ENCODE measurements around the gene PTPRF. TPM values are rescaled to one million over a fixed set of nuclear protein-coding genes. Genes with fewer than 3 reads are reported as not detected.
A peak's percentile ranks its signal among the peaks of the same experiment; 100 is the strongest.

Gene PTPRF
- total RNA-seq, 1 experiment from 2014 or later = 110 TPM

- intact Hi-C loops (cut with micrococcal nuclease; ENCODE audit: unreplicated experiment) = no loop called here
- Histone ChIP-seq H3K27me3 (replicated peaks; ENCODE audit: insufficient read depth, low read depth, low read length, poor library complexity) (no peaks in the 10 kb centered on the region), H3K4me3 (ENCODE audit: low read depth, low read length, poor library complexity, severe bottlenecking) (no peak overlapping the region), H3K27ac (ENCODE audit: low read depth, low read length, poor library complexity, severe bottlenecking) (no peak overlapping the region), H3K4me1 (ENCODE audit: insufficient read depth, low read length, poor library complexity, severe bottlenecking) (no peaks in the 10 kb centered on the region), H3K9me3 (ENCODE audit: low read depth, low read length, poor library complexity, severe bottlenecking) (no peaks in the 10 kb centered on the region), H3K36me3 (ENCODE audit: insufficient read depth, low read length, poor library complexity, severe bottlenecking) (peaks cover 24% of the 10 kb centered on the region)
- no TSS peak for BruUV-seq (replicated peaks)
- POLR2A ChIA-PET (ENCODE audit: low non-redundant PET) = no interaction called here
- no peak for DNase-seq (ENCODE audit: low spot score)
- CTCF ChIA-PET = interaction anchor here (0.6 kb wide), 1 partner anchor 333 kb away, joined by 3 read pairs; no protein-coding TSS in a partner anchor
- TF ChIP-seq EZH2 (IDR thresholded peaks at IDR 0.05; ENCODE audit: borderline replicate concordance, low read depth, low read length, poor library complexity, severe bottlenecking) (no peak), CTCF (conservative IDR thresholded peaks at IDR 0.05; ENCODE audit: low read depth, low read length) (no peak)
Observed at GRCh38 chr1:43552813-43553212, 22.1 kb downstream of the PTPRF start.

- H3K4me3 ChIP-seq (ENCODE audit: low read depth, low read length, poor library complexity, severe bottlenecking) = no peak overlapping the region
- CTCF ChIA-PET = interaction anchor here (0.6 to 1.0 kb wide), 2 partner anchors 11 to 633 kb away, joined by 3 read pairs; no protein-coding TSS in a partner anchor
- peaks cover 24% of the 10 kb centered on the region for H3K36me3 ChIP-seq (ENCODE audit: insufficient read depth, low read length, poor library complexity, severe bottlenecking)
- no TSS peak for BruUV-seq (replicated peaks)
- H3K9me3 ChIP-seq (ENCODE audit: low read depth, low read length, poor library complexity, severe bottlenecking) = no peaks in the 10 kb centered on the region
- POLR2A ChIA-PET (ENCODE audit: low non-redundant PET) = interaction anchor here (0.6 kb wide), 1 partner anchor 73 kb away, joined by 3 read pairs; no protein-coding TSS in a partner anchor
- H3K27me3 ChIP-seq (replicated peaks; ENCODE audit: insufficient read depth, low read depth, low read length, poor library complexity) = no peaks in the 10 kb centered on the region
- intact Hi-C loops (cut with micrococcal nuclease; ENCODE audit: unreplicated experiment) = no loop called here
- H3K27ac ChIP-seq (ENCODE audit: low read depth, low read length, poor library complexity, severe bottlenecking) = no peak overlapping the region
- TF ChIP-seq EZH2 (IDR thresholded peaks at IDR 0.05; ENCODE audit: borderline replicate concordance, low read depth, low read length, poor library complexity, severe bottlenecking) (no peak), CTCF (conservative IDR thresholded peaks at IDR 0.05; ENCODE audit: low read depth, low read length) (peak; percentile 60)
- peak; percentile 40 for DNase-seq (ENCODE audit: low spot score)
- no peaks in the 10 kb centered on the region for H3K4me1 ChIP-seq (ENCODE audit: insufficient read depth, low read length, poor library complexity, severe bottlenecking)
Observed at GRCh38 chr1:43554444-43554992, 23.8 kb downstream of the PTPRF start.

GRCh38 chr1:43556782-43557181, 26.1 kb downstream of the PTPRF start:
- H3K4me3 ChIP-seq (ENCODE audit: low read depth, low read length, poor library complexity, severe bottlenecking) = no peak overlapping the region
- CTCF ChIA-PET = no interaction called here
- POLR2A ChIA-PET (ENCODE audit: low non-redundant PET) = no interaction called here
- H3K9me3 ChIP-seq (ENCODE audit: low read depth, low read length, poor library complexity, severe bottlenecking) = no peaks in the 10 kb centered on the region
- no peak for DNase-seq (ENCODE audit: low spot score)
- no peaks in the 10 kb centered on the region for H3K4me1 ChIP-seq (ENCODE audit: insufficient read depth, low read length, poor library complexity, severe bottlenecking)
- peaks cover 24% of the 10 kb centered on the region for H3K36me3 ChIP-seq (ENCODE audit: insufficient read depth, low read length, poor library complexity, severe bottlenecking)
- no TSS peak for BruUV-seq (replicated peaks)
- intact Hi-C loops (cut with micrococcal nuclease; ENCODE audit: unreplicated experiment) = no loop called here
- H3K27ac ChIP-seq (ENCODE audit: low read depth, low read length, poor library complexity, severe bottlenecking) = no peak overlapping the region
- no peak for TF ChIP-seq CTCF (conservative IDR thresholded peaks at IDR 0.05; ENCODE audit: low read depth, low read length)
- TF ChIP-seq EZH2 (IDR thresholded peaks at IDR 0.05; ENCODE audit: borderline replicate concordance, low read depth, low read length, poor library complexity, severe bottlenecking) = no peak
- no peaks in the 10 kb centered on the region for H3K27me3 ChIP-seq (replicated peaks; ENCODE audit: insufficient read depth, low read depth, low read length, poor library complexity)
